D721Med (cell line): ENCODE results near the gene TACR2.

Experiments
- DNase-seq: peaks from one replicate; pipeline ENCODE4 v3.0.0; 2011; ENCODE audit warnings: low spot score; ENCODE audit not compliant: insufficient read length
- FAIRE-seq: peaks from 2 replicates; lab custom pipeline; 2011; peaks lifted over from hg19 to GRCh38; lab: Jason Lieb, UNC
- CTCF ChIP-seq: IDR thresholded peaks from 2 replicates; pipeline ENCODE4 v1.5.1; 2012; ENCODE audit warnings: mild to moderate bottlenecking, control low read depth; ENCODE audit not compliant: insufficient read depth; ENCODE audit errors: missing control alignments

Gene TACR2

GRCh38 chr10:69384320-69384719 lies 32.4 kb downstream of the TACR2 start:
- TF ChIP-seq CTCF: no peak
- DNase-seq: no peak
- no peak for FAIRE-seq

- FAIRE-seq: no peak
- no peak for DNase-seq
- TF ChIP-seq CTCF: no peak
Measured at GRCh38 chr10:69383558-69383957, 33.2 kb downstream of the TACR2 start.

- no peak for TF ChIP-seq CTCF
- no peak for DNase-seq
- FAIRE-seq: no peak
Measured at GRCh38 chr10:69382382-69383117, 34.2 kb downstream of the TACR2 start.

- DNase-seq (no peak), FAIRE-seq (no peak)
- no peak for TF ChIP-seq CTCF
Measured at GRCh38 chr10:69379800-69380199, 36.9 kb downstream of the TACR2 start.

- DNase-seq (no peak), FAIRE-seq (no peak)
- no peak for TF ChIP-seq CTCF
Measured at GRCh38 chr10:69377933-69378332, 38.8 kb downstream of the TACR2 start.

- TF ChIP-seq CTCF: no peak
- no peak for FAIRE-seq
- DNase-seq: no peak
Measured at GRCh38 chr10:69377191-69377590, 39.5 kb downstream of the TACR2 start.

- TF ChIP-seq CTCF: no peak
- FAIRE-seq: no peak
- no peak for DNase-seq
Measured at GRCh38 chr10:69376662-69377061, 40.1 kb downstream of the TACR2 start.
